Measurements from ENCODE around the gene ZNF385B.

The ZNF385B gene

DNA sequence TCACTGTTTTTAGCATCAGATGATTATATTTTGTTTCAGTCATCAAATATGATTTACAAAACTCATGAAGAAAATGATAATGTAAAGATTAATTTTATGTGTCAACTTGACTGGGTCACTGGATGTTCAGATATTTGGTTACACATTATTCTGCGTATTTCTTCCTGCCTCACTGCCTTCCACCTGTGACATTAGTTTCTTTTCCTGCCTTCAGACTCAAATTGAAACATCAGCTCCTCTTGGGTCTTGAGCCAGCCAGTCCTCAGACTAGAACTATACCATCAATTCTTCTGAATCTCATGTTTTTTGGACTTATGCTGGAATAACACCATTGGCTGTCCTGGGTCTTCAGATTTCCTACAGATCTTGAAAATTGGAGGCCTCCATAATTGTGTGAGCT, 96.7 kb downstream of the ZNF385B start:
- Histone ChIP-seq H3K27ac (no peak overlapping the region), H3K79me2 (no peaks in the 10 kb centered on the region), H3K4me2 (ENCODE audit: low read length) (no peak overlapping the region), H3K9me3 (ENCODE audit: control insufficient read depth, low read length) (no peaks in the 10 kb centered on the region), H3K27me3 (ENCODE audit: control insufficient read depth, insufficient read depth, low read length) (no peaks in the 10 kb centered on the region), H3K36me3 (ENCODE audit: control insufficient read depth, insufficient read depth, low read length) (no peaks in the 10 kb centered on the region), H3K4me1 (no peaks in the 10 kb centered on the region), H2AFZ (no peak overlapping the region), H3K9ac (no peak overlapping the region), H3K4me3 (ENCODE audit: low read depth, low read length) (no peak overlapping the region)
- TF ChIP-seq, protein P1, sequence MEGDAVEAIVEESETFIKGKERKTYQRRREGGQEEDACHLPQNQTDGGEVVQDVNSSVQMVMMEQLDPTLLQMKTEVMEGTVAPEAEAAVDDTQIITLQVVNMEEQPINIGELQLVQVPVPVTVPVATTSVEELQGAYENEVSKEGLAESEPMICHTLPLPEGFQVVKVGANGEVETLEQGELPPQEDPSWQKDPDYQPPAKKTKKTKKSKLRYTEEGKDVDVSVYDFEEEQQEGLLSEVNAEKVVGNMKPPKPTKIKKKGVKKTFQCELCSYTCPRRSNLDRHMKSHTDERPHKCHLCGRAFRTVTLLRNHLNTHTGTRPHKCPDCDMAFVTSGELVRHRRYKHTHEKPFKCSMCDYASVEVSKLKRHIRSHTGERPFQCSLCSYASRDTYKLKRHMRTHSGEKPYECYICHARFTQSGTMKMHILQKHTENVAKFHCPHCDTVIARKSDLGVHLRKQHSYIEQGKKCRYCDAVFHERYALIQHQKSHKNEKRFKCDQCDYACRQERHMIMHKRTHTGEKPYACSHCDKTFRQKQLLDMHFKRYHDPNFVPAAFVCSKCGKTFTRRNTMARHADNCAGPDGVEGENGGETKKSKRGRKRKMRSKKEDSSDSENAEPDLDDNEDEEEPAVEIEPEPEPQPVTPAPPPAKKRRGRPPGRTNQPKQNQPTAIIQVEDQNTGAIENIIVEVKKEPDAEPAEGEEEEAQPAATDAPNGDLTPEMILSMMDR (IDR thresholded peaks at IDR 0.05): no peak

DNA sequence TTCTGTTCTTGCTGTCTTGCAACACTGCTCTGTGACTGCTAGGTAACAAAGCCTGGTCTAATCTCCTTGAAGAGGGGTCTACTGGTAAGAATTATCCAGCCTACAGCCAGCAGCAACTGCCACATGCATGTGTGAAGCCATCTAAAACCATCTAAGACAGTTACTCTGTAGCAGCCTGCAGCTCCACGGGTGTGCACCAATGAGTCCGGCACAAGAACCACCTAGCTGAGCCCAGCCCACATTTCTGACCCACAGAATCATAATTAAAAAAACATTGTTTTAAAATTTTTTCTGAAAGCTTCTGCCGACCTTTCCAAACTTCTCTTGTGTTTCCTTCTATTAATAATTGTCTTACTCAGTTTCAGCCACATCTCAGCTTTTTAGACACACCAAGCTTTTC, 102.8 kb downstream of the ZNF385B start:
- H3K27me3 ChIP-seq (ENCODE audit: control insufficient read depth, insufficient read depth, low read length): no peaks in the 10 kb centered on the region
- TF ChIP-seq, protein P1 (IDR thresholded peaks at IDR 0.05): no peak
- no peak overlapping the region for H3K4me3 ChIP-seq (ENCODE audit: low read depth, low read length)
- H3K4me1 ChIP-seq: no peaks in the 10 kb centered on the region
- no peak overlapping the region for H2AFZ ChIP-seq
- no peaks in the 10 kb centered on the region for H3K79me2 ChIP-seq
- H3K9me3 ChIP-seq (ENCODE audit: control insufficient read depth, low read length): no peaks in the 10 kb centered on the region
- no peak overlapping the region for H3K4me2 ChIP-seq (ENCODE audit: low read length)
- H3K36me3 ChIP-seq (ENCODE audit: control insufficient read depth, insufficient read depth, low read length): no peaks in the 10 kb centered on the region
- no peak overlapping the region for H3K9ac ChIP-seq
- no peak overlapping the region for H3K27ac ChIP-seq

DNA sequence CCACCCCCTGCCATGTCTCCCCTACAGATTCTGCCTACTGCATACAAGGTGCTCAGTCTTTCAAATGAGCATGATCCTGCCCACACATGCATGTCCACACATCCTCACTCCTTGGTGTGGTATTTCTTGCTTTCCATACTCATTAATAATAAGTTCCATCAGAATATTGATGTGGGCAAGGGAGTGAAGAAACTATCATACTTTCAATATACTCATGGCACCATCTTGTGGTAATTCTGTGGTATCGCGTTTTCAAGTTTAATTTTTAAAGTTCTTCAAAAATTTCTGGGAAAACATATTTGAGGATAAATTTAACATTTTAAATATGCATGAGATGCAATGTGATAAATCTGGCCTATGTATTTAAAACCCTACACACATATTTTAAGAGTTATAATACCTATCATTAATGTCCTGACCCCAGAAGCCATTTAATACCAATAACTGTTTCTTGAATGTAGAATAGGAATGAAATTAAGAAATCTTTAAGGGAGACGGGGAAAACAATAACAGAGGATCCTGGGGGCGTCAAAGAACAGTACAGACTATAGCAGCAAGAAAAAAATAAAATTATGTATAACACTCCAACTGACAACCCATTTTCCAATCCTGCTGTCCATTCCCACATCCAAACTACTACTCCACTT, 110.1 kb downstream of the ZNF385B start:
- Histone ChIP-seq H3K4me1 (no peaks in the 10 kb centered on the region), H3K4me3 (ENCODE audit: low read depth, low read length) (no peak overlapping the region), H3K9me3 (ENCODE audit: control insufficient read depth, low read length) (no peaks in the 10 kb centered on the region), H3K27me3 (ENCODE audit: control insufficient read depth, insufficient read depth, low read length) (no peaks in the 10 kb centered on the region), H3K27ac (no peak overlapping the region), H2AFZ (no peak overlapping the region), H3K79me2 (no peaks in the 10 kb centered on the region), H3K4me2 (ENCODE audit: low read length) (no peak overlapping the region), H3K9ac (no peak overlapping the region), H3K36me3 (ENCODE audit: control insufficient read depth, insufficient read depth, low read length) (no peaks in the 10 kb centered on the region)
- TF ChIP-seq, protein P1 (IDR thresholded peaks at IDR 0.05): peak; percentile 33

DNA sequence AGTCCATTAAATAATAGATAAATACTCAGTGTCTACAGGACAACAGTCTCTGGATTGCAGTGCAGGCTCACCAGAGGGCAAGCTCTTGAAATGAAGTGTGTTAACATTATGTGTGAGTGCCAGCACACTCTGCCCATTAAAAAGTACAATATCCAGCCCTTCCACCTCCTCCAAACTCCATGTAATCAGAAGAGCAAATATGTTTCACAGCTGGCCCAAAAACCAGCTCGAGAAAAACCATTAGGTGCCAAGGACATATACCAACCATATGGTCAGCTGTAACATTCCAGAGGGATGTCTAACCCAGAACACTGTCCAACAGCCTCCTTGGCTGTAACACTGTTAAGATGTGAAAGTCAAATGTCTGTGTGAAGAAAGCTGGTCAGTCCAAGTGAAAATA, 112.2 kb downstream of the ZNF385B start:
- H3K4me2 ChIP-seq (ENCODE audit: low read length): no peak overlapping the region
- no peak overlapping the region for H2AFZ ChIP-seq
- no peak overlapping the region for H3K27ac ChIP-seq
- H3K27me3 ChIP-seq (ENCODE audit: control insufficient read depth, insufficient read depth, low read length): no peaks in the 10 kb centered on the region
- H3K79me2 ChIP-seq: no peaks in the 10 kb centered on the region
- no peaks in the 10 kb centered on the region for H3K4me1 ChIP-seq
- no peak overlapping the region for H3K4me3 ChIP-seq (ENCODE audit: low read depth, low read length)
- no peaks in the 10 kb centered on the region for H3K36me3 ChIP-seq (ENCODE audit: control insufficient read depth, insufficient read depth, low read length)
- no peaks in the 10 kb centered on the region for H3K9me3 ChIP-seq (ENCODE audit: control insufficient read depth, low read length)
- no peak overlapping the region for H3K9ac ChIP-seq
- TF ChIP-seq, protein P1 (IDR thresholded peaks at IDR 0.05): no peak

DNA sequence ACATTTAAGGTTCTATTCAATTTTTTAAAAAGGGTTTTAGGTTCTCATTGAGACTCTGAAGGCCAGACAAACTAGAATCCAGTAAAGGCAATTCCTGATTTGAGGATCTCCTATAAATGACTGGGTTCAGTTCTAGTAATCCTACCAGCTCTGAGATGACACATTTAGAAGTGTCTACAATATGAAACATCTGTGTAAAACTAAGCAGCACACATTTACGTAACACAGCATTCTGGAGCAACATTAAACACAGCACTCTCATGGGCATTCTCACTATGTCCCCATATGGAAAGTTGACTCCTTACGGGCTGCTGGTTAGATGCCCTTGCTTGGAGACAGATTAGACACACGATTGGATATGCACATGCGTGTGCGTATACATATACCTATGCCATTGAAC, 114.4 kb downstream of the ZNF385B start:
- Histone ChIP-seq H2AFZ (no peak overlapping the region), H3K4me1 (no peaks in the 10 kb centered on the region), H3K36me3 (ENCODE audit: control insufficient read depth, insufficient read depth, low read length) (no peaks in the 10 kb centered on the region), H3K27ac (no peak overlapping the region), H3K9me3 (ENCODE audit: control insufficient read depth, low read length) (no peaks in the 10 kb centered on the region), H3K27me3 (ENCODE audit: control insufficient read depth, insufficient read depth, low read length) (no peaks in the 10 kb centered on the region), H3K4me3 (ENCODE audit: low read depth, low read length) (no peak overlapping the region), H3K79me2 (no peaks in the 10 kb centered on the region), H3K9ac (no peak overlapping the region), H3K4me2 (ENCODE audit: low read length) (no peak overlapping the region)
- TF ChIP-seq, protein P1 (IDR thresholded peaks at IDR 0.05): no peak
